Loucy (cell line): Measurements from ENCODE around the gene LHFPL2.

Experiments
- H2AFZ ChIP-seq: fragments of 200-600 bp; sonication (generic); 2 replicates; pipeline ENCODE4 v1.6.0; 2016; ENCODE audit warnings: antibody characterized with exemption, mild to moderate bottlenecking, low read length, moderate library complexity
- H3F3A ChIP-seq: fragments of 200-600 bp; 2 replicates; pipeline ENCODE4 v1.6.0; 2016; ENCODE audit warnings: antibody characterized with exemption, low read depth, mild to moderate bottlenecking
- H3K27me3 ChIP-seq: fragments of 200-600 bp; sonication (generic); 2 replicates; pipeline ENCODE4 v1.6.1; 2014; ENCODE audit warnings: low read length, mild to moderate bottlenecking; ENCODE audit not compliant: insufficient read depth, poor library complexity, severe bottlenecking
- H3K36me3 ChIP-seq: fragments of 200-600 bp; sonication (generic); 2 replicates; pipeline ENCODE4 v1.6.1; 2016; ENCODE audit warnings: low read length; ENCODE audit not compliant: insufficient read depth
- H3K4me1 ChIP-seq: fragments of 200-600 bp; sonication (generic); 2 replicates; pipeline ENCODE4 v1.5.1; 2014; ENCODE audit warnings: low read length, mild to moderate bottlenecking; ENCODE audit not compliant: insufficient read depth, poor library complexity, severe bottlenecking
- H3K4me2 ChIP-seq: fragments of 200-600 bp; sonication (generic); 2 replicates; pipeline ENCODE4 v1.6.0; 2014; ENCODE audit warnings: antibody characterized with exemption, low read length, low read depth, mild to moderate bottlenecking; ENCODE audit not compliant: poor library complexity, severe bottlenecking
- H3K4me3 ChIP-seq: fragments of 200-600 bp; sonication (generic); 2 replicates; pipeline ENCODE4 v1.5.1; 2014; ENCODE audit warnings: low read length, mild to moderate bottlenecking, mixed read lengths; ENCODE audit not compliant: poor library complexity, severe bottlenecking
- H3K79me2 ChIP-seq: fragments of 200-600 bp; sonication (generic); 2 replicates; pipeline ENCODE4 v1.6.1; 2014; ENCODE audit warnings: low read length; ENCODE audit not compliant: insufficient read depth
- H3K9ac ChIP-seq: fragments of 200-600 bp; sonication (generic); 2 replicates; pipeline ENCODE4 v1.6.0; 2014; ENCODE audit warnings: mild to moderate bottlenecking, low read depth, low read length, moderate library complexity; ENCODE audit not compliant: poor library complexity, severe bottlenecking
- H3K9me2 ChIP-seq: fragments of 200-600 bp; sonication (generic); replicated peaks from 2 replicates; pipeline ENCODE4 v1.6.1; 2016; ENCODE audit warnings: low read depth, low read length, mixed read lengths
- H3K9me3 ChIP-seq: fragments of 200-600 bp; sonication (generic); 2 replicates; pipeline ENCODE4 v1.6.1; 2014; ENCODE audit warnings: mild to moderate bottlenecking, antibody characterized with exemption, low read length, low read depth; ENCODE audit not compliant: insufficient read depth
- H4K20me1 ChIP-seq: fragments of 200-600 bp; sonication (generic); 2 replicates; pipeline ENCODE4 v1.6.0; 2014; ENCODE audit warnings: antibody characterized with exemption, low read length, mild to moderate bottlenecking; ENCODE audit not compliant: insufficient read depth, poor library complexity, severe bottlenecking
- EZH2phosphoT487 ChIP-seq: fragments of 200-600 bp; IDR thresholded peaks from 2 replicates; pipeline ENCODE4 v1.6.1; 2018; ENCODE audit warnings: antibody characterized with exemption, mild to moderate bottlenecking, moderate library complexity, borderline replicate concordance
- TF ChIP-seq, protein P1 (sequence below): fragments of 200-600 bp; sonication (generic); conservative IDR thresholded peaks from 2 replicates; pipeline ENCODE4 v1.5.1; 2014; ENCODE audit warnings: mild to moderate bottlenecking, antibody characterized with exemption, low read length

The LHFPL2 gene

DNA sequence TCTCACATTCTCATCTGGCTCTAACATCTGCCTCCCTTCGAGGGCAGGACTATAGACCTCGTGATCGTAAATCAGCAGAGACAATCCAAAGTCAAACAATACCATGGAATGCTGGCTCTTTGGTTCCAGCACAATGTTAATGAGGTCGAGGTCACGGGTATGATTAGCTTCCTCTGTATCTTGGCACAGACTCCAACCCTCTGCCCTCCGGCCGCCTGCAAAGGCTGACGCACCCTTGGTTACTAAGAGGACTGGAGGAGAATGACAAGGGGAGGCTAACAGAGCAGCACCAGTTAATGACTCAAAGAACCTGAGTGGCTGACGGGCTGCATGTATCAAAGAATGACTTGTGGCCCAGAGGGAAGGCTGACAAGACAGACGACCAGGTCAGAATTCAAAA is 10.1 kb downstream of the LHFPL2 start:
- no peak overlapping the region for H3K4me2 ChIP-seq
- peaks cover 36% of the 10 kb centered on the region for H3K4me1 ChIP-seq
- no peaks in the 10 kb centered on the region for H3K79me2 ChIP-seq

DNA sequence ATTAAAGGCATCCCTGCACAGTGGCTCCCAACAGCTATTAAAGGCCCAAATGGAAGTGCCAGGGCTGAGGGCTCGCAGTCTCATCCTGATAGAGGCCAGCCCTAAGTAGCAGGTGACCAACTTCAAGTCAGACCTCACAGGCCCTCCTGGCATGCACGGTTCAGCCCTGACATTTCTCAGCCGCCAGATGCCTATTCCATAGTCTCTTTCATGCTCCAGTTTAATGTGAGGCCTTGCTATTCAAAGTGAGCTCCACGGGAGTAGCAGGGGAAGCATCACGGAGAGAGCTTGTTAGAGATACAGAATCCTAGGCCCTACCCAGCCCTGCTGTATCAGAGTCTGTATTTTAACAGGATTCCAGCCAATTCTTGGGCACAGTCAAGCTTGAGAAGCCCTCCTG is 11.1 kb downstream of the LHFPL2 start:
- no peak overlapping the region for H3K9ac ChIP-seq
- no peaks in the 10 kb centered on the region for H3K9me3 ChIP-seq
- H3F3A ChIP-seq, result no peaks in the 10 kb centered on the region
- no peak overlapping the region for H2AFZ ChIP-seq
- H3K36me3 ChIP-seq, result no peaks in the 10 kb centered on the region
- H3K9me2 ChIP-seq, result no peaks in the 10 kb centered on the region
- H3K4me2 ChIP-seq, result no peak overlapping the region
- H3K79me2 ChIP-seq, result no peaks in the 10 kb centered on the region
- peaks cover 37% of the 10 kb centered on the region for H3K4me1 ChIP-seq
- no peak overlapping the region for H3K4me3 ChIP-seq
- no peaks in the 10 kb centered on the region for H4K20me1 ChIP-seq
- H3K27me3 ChIP-seq, result no peaks in the 10 kb centered on the region
- TF ChIP-seq, protein P1, sequence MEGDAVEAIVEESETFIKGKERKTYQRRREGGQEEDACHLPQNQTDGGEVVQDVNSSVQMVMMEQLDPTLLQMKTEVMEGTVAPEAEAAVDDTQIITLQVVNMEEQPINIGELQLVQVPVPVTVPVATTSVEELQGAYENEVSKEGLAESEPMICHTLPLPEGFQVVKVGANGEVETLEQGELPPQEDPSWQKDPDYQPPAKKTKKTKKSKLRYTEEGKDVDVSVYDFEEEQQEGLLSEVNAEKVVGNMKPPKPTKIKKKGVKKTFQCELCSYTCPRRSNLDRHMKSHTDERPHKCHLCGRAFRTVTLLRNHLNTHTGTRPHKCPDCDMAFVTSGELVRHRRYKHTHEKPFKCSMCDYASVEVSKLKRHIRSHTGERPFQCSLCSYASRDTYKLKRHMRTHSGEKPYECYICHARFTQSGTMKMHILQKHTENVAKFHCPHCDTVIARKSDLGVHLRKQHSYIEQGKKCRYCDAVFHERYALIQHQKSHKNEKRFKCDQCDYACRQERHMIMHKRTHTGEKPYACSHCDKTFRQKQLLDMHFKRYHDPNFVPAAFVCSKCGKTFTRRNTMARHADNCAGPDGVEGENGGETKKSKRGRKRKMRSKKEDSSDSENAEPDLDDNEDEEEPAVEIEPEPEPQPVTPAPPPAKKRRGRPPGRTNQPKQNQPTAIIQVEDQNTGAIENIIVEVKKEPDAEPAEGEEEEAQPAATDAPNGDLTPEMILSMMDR, result no peak

More for the DNA sequence above, 10.1 kb downstream of the LHFPL2 start:
- no peaks in the 10 kb centered on the region for H3K9me2 ChIP-seq
- no peaks in the 10 kb centered on the region for H4K20me1 ChIP-seq
- H3K9ac ChIP-seq, result no peak overlapping the region
- H3K36me3 ChIP-seq, result no peaks in the 10 kb centered on the region
- no peak overlapping the region for H2AFZ ChIP-seq
- TF ChIP-seq EZH2phosphoT487, result no peak
- TF ChIP-seq, protein P1, result no peak
- no peaks in the 10 kb centered on the region for H3K27me3 ChIP-seq
- no peaks in the 10 kb centered on the region for H3K9me3 ChIP-seq
- no peaks in the 10 kb centered on the region for H3F3A ChIP-seq
- H3K4me3 ChIP-seq, result no peak overlapping the region

DNA sequence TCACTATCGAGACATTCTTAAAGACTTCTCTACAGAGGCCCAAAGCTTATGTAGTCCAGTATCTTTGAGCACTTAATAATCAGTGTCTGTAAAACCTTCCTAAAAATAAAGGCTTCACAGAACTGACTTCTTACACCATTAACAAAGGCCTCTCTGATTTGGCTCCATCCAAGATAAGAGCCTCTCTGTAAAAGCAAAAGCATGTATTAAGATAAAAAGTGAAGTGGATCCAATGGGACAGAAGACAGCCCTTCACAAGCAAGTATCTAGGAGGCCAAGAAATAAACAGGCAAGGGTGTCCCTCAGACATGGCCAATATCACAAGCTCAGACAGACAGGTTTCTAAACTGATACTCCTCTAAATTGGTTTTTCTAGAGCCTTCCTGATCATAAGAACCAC is 11.9 kb downstream of the LHFPL2 start:
- H3K4me3 ChIP-seq, result no peak overlapping the region
- H3K4me1 ChIP-seq, result peaks cover 33% of the 10 kb centered on the region
- H3K36me3 ChIP-seq, result no peaks in the 10 kb centered on the region
- no peaks in the 10 kb centered on the region for H3K79me2 ChIP-seq
- H3F3A ChIP-seq, result no peaks in the 10 kb centered on the region
- H3K4me2 ChIP-seq, result no peak overlapping the region
- TF ChIP-seq, protein P1, result no peak
- no peak for TF ChIP-seq EZH2phosphoT487
- no peaks in the 10 kb centered on the region for H3K9me2 ChIP-seq
- H3K27me3 ChIP-seq, result no peaks in the 10 kb centered on the region
- no peaks in the 10 kb centered on the region for H3K9me3 ChIP-seq
- no peaks in the 10 kb centered on the region for H4K20me1 ChIP-seq
- no peak overlapping the region for H3K9ac ChIP-seq
- H2AFZ ChIP-seq, result no peak overlapping the region
